A549 (cell line): ENCODE measurements around the gene GRK5.

Experiments used
- BHLHE40 ChIP-seq: IDR thresholded peaks from 2 replicates; pipeline ENCODE4 v1.6.1; 2012; ENCODE audit warnings: low read depth, low read length, inconsistent platforms
- HOXA7 ChIP-seq: fragments of 250-450 bp; sonication (Bioruptor Pico); IDR thresholded peaks from 2 replicates; pipeline ENCODE4 v1.5.0; 2020; ENCODE audit warnings: mild to moderate bottlenecking, moderate library complexity
- JUNB ChIP-seq: fragments of >200 bp; sonication (Bioruptor Twin); formaldehyde crosslinking; IDR thresholded peaks from 2 replicates; pipeline ENCODE4 v1.6.1; 2016
- POLR2A ChIP-seq: IDR thresholded peaks from 2 replicates; pipeline ENCODE4 v1.6.1; 2012; ENCODE audit warnings: mild to moderate bottlenecking, low read length
- RFX5 ChIP-seq: fragments of 450-650 bp; IDR thresholded peaks from 2 replicates; pipeline ENCODE4 v1.7.1; 2014; ENCODE audit warnings: antibody characterized with exemption, mild to moderate bottlenecking, moderate library complexity
- ZFP36 ChIP-seq: fragments of 450-650 bp; IDR thresholded peaks from 2 replicates; pipeline ENCODE4 v1.6.1; 2014; ENCODE audit warnings: borderline replicate concordance; ENCODE audit not compliant: partially characterized antibody
- TF ChIP-seq, protein P1 (sequence below): IDR thresholded peaks from 2 replicates; pipeline ENCODE4 v1.6.1; 2012
- TF ChIP-seq, protein P2 (sequence below): fragments of 200-600 bp; sonication (generic); IDR thresholded peaks from 2 replicates; pipeline ENCODE4 v1.6.1; 2016; ENCODE audit warnings: antibody characterized with exemption, mild to moderate bottlenecking, moderate library complexity
- TF ChIP-seq, protein P3 (sequence below): fragments of >200 bp; sonication (Bioruptor Twin); formaldehyde crosslinking; IDR thresholded peaks from 3 replicates; pipeline ENCODE4 v1.5.1; 2016

- TF ChIP-seq BHLHE40: no peak
- no peak for TF ChIP-seq JUNB
- TF ChIP-seq, protein P1, sequence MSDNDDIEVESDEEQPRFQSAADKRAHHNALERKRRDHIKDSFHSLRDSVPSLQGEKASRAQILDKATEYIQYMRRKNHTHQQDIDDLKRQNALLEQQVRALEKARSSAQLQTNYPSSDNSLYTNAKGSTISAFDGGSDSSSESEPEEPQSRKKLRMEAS: no peak
- TF ChIP-seq, protein P2, sequence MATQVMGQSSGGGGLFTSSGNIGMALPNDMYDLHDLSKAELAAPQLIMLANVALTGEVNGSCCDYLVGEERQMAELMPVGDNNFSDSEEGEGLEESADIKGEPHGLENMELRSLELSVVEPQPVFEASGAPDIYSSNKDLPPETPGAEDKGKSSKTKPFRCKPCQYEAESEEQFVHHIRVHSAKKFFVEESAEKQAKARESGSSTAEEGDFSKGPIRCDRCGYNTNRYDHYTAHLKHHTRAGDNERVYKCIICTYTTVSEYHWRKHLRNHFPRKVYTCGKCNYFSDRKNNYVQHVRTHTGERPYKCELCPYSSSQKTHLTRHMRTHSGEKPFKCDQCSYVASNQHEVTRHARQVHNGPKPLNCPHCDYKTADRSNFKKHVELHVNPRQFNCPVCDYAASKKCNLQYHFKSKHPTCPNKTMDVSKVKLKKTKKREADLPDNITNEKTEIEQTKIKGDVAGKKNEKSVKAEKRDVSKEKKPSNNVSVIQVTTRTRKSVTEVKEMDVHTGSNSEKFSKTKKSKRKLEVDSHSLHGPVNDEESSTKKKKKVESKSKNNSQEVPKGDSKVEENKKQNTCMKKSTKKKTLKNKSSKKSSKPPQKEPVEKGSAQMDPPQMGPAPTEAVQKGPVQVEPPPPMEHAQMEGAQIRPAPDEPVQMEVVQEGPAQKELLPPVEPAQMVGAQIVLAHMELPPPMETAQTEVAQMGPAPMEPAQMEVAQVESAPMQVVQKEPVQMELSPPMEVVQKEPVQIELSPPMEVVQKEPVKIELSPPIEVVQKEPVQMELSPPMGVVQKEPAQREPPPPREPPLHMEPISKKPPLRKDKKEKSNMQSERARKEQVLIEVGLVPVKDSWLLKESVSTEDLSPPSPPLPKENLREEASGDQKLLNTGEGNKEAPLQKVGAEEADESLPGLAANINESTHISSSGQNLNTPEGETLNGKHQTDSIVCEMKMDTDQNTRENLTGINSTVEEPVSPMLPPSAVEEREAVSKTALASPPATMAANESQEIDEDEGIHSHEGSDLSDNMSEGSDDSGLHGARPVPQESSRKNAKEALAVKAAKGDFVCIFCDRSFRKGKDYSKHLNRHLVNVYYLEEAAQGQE: no peak
- TF ChIP-seq POLR2A: no peak
- TF ChIP-seq, protein P3, sequence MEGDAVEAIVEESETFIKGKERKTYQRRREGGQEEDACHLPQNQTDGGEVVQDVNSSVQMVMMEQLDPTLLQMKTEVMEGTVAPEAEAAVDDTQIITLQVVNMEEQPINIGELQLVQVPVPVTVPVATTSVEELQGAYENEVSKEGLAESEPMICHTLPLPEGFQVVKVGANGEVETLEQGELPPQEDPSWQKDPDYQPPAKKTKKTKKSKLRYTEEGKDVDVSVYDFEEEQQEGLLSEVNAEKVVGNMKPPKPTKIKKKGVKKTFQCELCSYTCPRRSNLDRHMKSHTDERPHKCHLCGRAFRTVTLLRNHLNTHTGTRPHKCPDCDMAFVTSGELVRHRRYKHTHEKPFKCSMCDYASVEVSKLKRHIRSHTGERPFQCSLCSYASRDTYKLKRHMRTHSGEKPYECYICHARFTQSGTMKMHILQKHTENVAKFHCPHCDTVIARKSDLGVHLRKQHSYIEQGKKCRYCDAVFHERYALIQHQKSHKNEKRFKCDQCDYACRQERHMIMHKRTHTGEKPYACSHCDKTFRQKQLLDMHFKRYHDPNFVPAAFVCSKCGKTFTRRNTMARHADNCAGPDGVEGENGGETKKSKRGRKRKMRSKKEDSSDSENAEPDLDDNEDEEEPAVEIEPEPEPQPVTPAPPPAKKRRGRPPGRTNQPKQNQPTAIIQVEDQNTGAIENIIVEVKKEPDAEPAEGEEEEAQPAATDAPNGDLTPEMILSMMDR: no peak
- no peak for TF ChIP-seq HOXA7
- TF ChIP-seq RFX5: no peak
- no peak for TF ChIP-seq ZFP36
Observed at GRCh38 chr10:119159332-119159731, 48.0 kb upstream of the GRK5 start.
